Chondrocyte (in vitro differentiated cells): ENCODE measurements around the gene DNAJC1. TPM values are rescaled to one million over a fixed set of nuclear protein-coding genes. Genes with fewer than 3 reads are reported as not detected.

ENCODE experiments used
- DNase-seq: peaks from one replicate; pipeline ENCODE4 v3.0.0; 2021; ENCODE audit warnings: mixed read lengths, low spot score
- H3K27ac Mint-ChIP-seq: one replicate; pipeline ENCODE4 v1.8.0; 2021; ENCODE audit warnings: mild to moderate bottlenecking, moderate library complexity, mixed read lengths; ENCODE audit not compliant: unreplicated experiment
- H3K27me3 Mint-ChIP-seq: 2 replicates; pipeline ENCODE4 v1.8.0; 2021; ENCODE audit warnings: low read depth, mixed read lengths
- H3K36me3 Mint-ChIP-seq: 2 replicates; pipeline ENCODE4 v1.8.0; 2021; ENCODE audit warnings: low read depth, mixed read lengths
- H3K4me1 Mint-ChIP-seq: 2 replicates; pipeline ENCODE4 v1.8.0; 2021; ENCODE audit warnings: low read depth, mild to moderate bottlenecking, mixed read lengths
- H3K4me3 Mint-ChIP-seq: one replicate; pipeline ENCODE4 v1.8.0; 2021; ENCODE audit warnings: mild to moderate bottlenecking, moderate library complexity, mixed read lengths; ENCODE audit not compliant: unreplicated experiment
- H3K9me3 Mint-ChIP-seq: 2 replicates; pipeline ENCODE4 v1.8.0; 2021; ENCODE audit warnings: low read depth, mixed read lengths
- total RNA-seq: library from RNA; stranded (reverse); gene quantifications from 3 replicates; pipeline ENCODE4 v1.2.1, GENCODE V29; 2021
- TF ChIP-seq, protein P1 (sequence below): fragments of 200-600 bp; sonication (generic); IDR thresholded peaks from 2 replicates; pipeline ENCODE4 v1.5.0; 2021; ENCODE audit warnings: antibody characterized with exemption, mild to moderate bottlenecking, moderate library complexity

The DNAJC1 gene
- total RNA-seq, 1 donor from 2014 or later: 45.1 TPM

DNA sequence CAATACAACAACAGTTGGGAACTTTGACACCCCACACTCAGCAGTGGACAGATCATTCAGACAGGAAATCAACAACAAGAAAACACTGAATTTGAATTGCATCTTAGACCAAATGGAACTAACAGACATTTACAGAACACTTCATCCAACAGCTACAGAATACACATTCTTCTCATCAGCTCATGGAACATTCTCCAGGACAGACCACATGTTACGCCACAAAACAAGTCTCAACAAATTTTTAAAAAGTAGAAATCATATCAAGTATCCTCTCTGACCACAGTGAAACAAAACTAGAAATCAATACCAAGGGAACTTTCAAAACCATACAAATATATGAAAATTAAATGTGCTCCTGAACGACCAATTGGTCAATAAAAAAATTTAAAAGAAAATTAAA lies 212.3 kb downstream of the DNAJC1 start:
- Mint-ChIP-seq H3K27ac (no peak overlapping the region), H3K27me3 (no peaks in the 10 kb centered on the region)

GRCh38 chr10:21776883-21777282 lies 226.6 kb downstream of the DNAJC1 start:
- peaks cover 17% of the 10 kb centered on the region for H3K36me3 Mint-ChIP-seq
- no peak overlapping the region for H3K27ac Mint-ChIP-seq
- TF ChIP-seq, protein P1, sequence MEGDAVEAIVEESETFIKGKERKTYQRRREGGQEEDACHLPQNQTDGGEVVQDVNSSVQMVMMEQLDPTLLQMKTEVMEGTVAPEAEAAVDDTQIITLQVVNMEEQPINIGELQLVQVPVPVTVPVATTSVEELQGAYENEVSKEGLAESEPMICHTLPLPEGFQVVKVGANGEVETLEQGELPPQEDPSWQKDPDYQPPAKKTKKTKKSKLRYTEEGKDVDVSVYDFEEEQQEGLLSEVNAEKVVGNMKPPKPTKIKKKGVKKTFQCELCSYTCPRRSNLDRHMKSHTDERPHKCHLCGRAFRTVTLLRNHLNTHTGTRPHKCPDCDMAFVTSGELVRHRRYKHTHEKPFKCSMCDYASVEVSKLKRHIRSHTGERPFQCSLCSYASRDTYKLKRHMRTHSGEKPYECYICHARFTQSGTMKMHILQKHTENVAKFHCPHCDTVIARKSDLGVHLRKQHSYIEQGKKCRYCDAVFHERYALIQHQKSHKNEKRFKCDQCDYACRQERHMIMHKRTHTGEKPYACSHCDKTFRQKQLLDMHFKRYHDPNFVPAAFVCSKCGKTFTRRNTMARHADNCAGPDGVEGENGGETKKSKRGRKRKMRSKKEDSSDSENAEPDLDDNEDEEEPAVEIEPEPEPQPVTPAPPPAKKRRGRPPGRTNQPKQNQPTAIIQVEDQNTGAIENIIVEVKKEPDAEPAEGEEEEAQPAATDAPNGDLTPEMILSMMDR: no peak
- peaks cover 22% of the 10 kb centered on the region for H3K9me3 Mint-ChIP-seq
- H3K4me1 Mint-ChIP-seq: no peaks in the 10 kb centered on the region
- H3K27me3 Mint-ChIP-seq: no peaks in the 10 kb centered on the region
- no peak for DNase-seq
- no peak overlapping the region for H3K4me3 Mint-ChIP-seq

More for the DNA sequence above, 212.3 kb downstream of the DNAJC1 start:
- peaks cover 10% of the 10 kb centered on the region for H3K36me3 Mint-ChIP-seq
- H3K9me3 Mint-ChIP-seq: peaks cover 15% of the 10 kb centered on the region
- no peak overlapping the region for H3K4me3 Mint-ChIP-seq
- DNase-seq: no peak
- TF ChIP-seq, protein P1: no peak
- peaks cover 6% of the 10 kb centered on the region for H3K4me1 Mint-ChIP-seq

- no peak for DNase-seq
- no peak overlapping the region for H3K27ac Mint-ChIP-seq
- TF ChIP-seq, protein P1: no peak
- no peak overlapping the region for H3K4me3 Mint-ChIP-seq
- no peaks in the 10 kb centered on the region for H3K27me3 Mint-ChIP-seq
- H3K36me3 Mint-ChIP-seq: peaks cover 7% of the 10 kb centered on the region
- peaks cover 11% of the 10 kb centered on the region for H3K9me3 Mint-ChIP-seq
- no peaks in the 10 kb centered on the region for H3K4me1 Mint-ChIP-seq
Measured at GRCh38 chr10:21771219-21771618, 232.3 kb downstream of the DNAJC1 start.

DNA sequence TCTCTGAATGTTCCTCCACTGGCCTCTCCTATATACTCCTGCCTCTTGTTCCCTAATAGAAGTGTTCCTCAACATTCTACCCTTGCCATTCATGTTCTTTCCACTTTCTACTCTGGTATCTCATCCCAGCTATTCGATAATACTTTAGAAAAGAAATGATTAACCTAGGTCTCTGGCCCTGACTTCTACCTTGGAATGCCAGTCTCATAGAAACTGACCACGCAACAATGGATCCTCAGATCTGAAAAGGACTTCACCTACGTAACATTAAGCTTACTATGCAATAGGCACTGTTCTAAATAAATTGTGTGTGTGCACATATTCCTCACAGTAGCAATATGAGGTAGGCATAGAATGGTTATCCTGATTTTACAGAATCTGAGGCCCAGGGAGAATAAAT lies 234.5 kb downstream of the DNAJC1 start:
- H3K27me3 Mint-ChIP-seq: no peaks in the 10 kb centered on the region
- no peak overlapping the region for H3K4me3 Mint-ChIP-seq
- peaks cover 11% of the 10 kb centered on the region for H3K36me3 Mint-ChIP-seq

DNA sequence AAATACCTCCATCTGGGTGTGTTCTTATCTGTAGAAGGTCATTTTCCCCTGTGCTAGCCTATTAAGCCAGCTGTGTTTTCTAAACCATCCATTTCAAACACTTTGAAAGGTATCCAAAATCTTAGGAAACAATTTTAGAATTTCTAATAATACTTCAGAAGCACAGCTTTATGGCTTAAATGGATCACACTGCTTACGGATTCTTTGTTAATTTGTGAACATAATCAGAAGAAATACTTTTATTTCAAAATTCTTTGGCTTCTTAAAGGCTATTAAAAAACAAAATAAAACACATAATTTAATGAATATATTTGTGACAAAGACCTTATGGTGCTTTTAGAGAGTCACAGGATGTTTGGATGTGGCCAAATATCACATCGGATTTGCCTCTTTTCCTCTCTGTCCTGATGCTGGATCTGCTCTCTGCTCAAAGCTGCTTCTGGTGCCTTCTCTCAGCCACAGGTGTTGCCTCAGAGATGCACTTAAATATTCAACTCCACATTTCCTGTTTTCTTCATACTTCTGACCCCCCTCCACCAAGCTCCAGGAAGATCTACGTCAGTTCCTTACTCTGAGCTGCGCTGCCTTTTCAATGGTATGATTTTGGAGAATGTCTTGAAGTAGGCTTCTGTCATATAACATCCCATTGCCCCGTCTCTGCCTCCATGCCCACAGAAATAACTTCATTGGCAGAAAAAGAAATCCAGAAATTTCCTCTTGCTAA lies 238.9 kb downstream of the DNAJC1 start:
- H3K27ac Mint-ChIP-seq: no peak overlapping the region
- TF ChIP-seq, protein P1: no peak

More for the DNA sequence above, 234.5 kb downstream of the DNAJC1 start:
- TF ChIP-seq, protein P1: no peak
- no peak for DNase-seq
- H3K9me3 Mint-ChIP-seq: peaks cover 11% of the 10 kb centered on the region
- H3K4me1 Mint-ChIP-seq: no peaks in the 10 kb centered on the region
- no peak overlapping the region for H3K27ac Mint-ChIP-seq

More for the DNA sequence above, 238.9 kb downstream of the DNAJC1 start:
- DNase-seq: no peak
- Mint-ChIP-seq H3K4me1 (no peaks in the 10 kb centered on the region), H3K36me3 (peaks cover 11% of the 10 kb centered on the region), H3K4me3 (no peak overlapping the region), H3K27me3 (no peaks in the 10 kb centered on the region), H3K9me3 (no peaks in the 10 kb centered on the region)
